Right lobe of liver (tissue), 4 donors: ENCODE measurements around the gene PHB1.

Experiments used
- CTCF ChIP-seq, 4 donors: fragments of 200-600 bp in 3 of 4; fragments of 450-650 bp in 1 of 4; IDR thresholded peaks; one replicate each; pipeline versions ENCODE4 v1.5.1 to v1.8.0; 2016 to 2022; ENCODE audit warnings: antibody characterized with exemption in 4 of 4, mild to moderate bottlenecking in 2 of 4
- POLR2A ChIP-seq: fragments of 450-650 bp; IDR thresholded peaks from one replicate; pipeline ENCODE4 v1.6.1; 2017; ENCODE audit warnings: antibody characterized with exemption, mild to moderate bottlenecking
- donor health status: DM: no; HTN: no; CAD: no.
- donor health status: DM: no; HTN: no; CAD: no.
- donor health status: DM: no; HTN: yes; CAD: no.

GRCh38 chr17:49363251-49363650 is 51.4 kb downstream of the PHB1 start:
- TF ChIP-seq CTCF (IDR thresholded peaks at IDR 0.05) (no peak), POLR2A (no peak)
